GM23338 (cell line): ENCODE data around the gene SLC22A3.

Experiments
- CREB1 ChIP-seq: fragments of 250-450 bp; sonication (Bioruptor Pico); IDR thresholded peaks from 2 replicates; pipeline ENCODE4 v1.5.0; 2020; ENCODE audit warnings: low read depth, mild to moderate bottlenecking, moderate library complexity
- EZH2 ChIP-seq: fragments of 200-600 bp; sonication (generic); IDR thresholded peaks from one replicate; pipeline ENCODE4 v1.8.0; 2017; ENCODE audit warnings: antibody characterized with exemption, mild to moderate bottlenecking, low read depth; ENCODE audit not compliant: unreplicated experiment
- EZH2phosphoT487 ChIP-seq: fragments of 200-600 bp; sonication (generic); IDR thresholded peaks from one replicate; pipeline ENCODE4 v1.8.1; 2018; ENCODE audit warnings: antibody characterized with exemption; ENCODE audit not compliant: unreplicated experiment
- JUNB ChIP-seq: IDR thresholded peaks from one replicate; pipeline ENCODE4 v1.6.1; 2016; ENCODE audit warnings: antibody characterized with exemption; ENCODE audit not compliant: unreplicated experiment
- NANOG ChIP-seq: IDR thresholded peaks from 2 replicates; pipeline ENCODE4 v1.6.1; 2016; ENCODE audit warnings: antibody characterized with exemption, borderline replicate concordance
- POLR2AphosphoS5 ChIP-seq: IDR thresholded peaks from 2 replicates; pipeline ENCODE4 v1.6.1; 2016; ENCODE audit warnings: antibody characterized with exemption, low read depth
- STAT1 ChIP-seq: IDR thresholded peaks from one replicate; pipeline ENCODE4 v1.6.1; 2016; ENCODE audit warnings: antibody characterized with exemption; ENCODE audit not compliant: unreplicated experiment
- ZNF114 ChIP-seq: fragments of 250-450 bp; sonication (Bioruptor Pico); IDR thresholded peaks from 2 replicates; pipeline ENCODE4 v1.5.0; 2020; ENCODE audit warnings: mild to moderate bottlenecking, moderate library complexity
- ZNF331 ChIP-seq: fragments of 250-450 bp; sonication (Bioruptor Pico); IDR thresholded peaks from 2 replicates; pipeline ENCODE4 v1.5.0; 2020; ENCODE audit warnings: low read depth, mild to moderate bottlenecking, moderate library complexity
- TF ChIP-seq, protein P1 (sequence below), 2 experiments: fragments of 200-600 bp in 1 of 2; sonication (generic) in 1 of 2; conservative IDR thresholded peaks; 2 replicates each; pipeline versions ENCODE4 v1.5.1 to v1.6.1; 2016 to 2017; ENCODE audit warnings: antibody characterized with exemption in 2 of 2, low read depth in 2 of 2, mild to moderate bottlenecking in 2 of 2, moderate library complexity in 1 of 2
- TF ChIP-seq, protein P2 (sequence below): IDR thresholded peaks from 2 replicates; pipeline ENCODE4 v1.6.1; 2016; ENCODE audit warnings: antibody characterized with exemption
- TF ChIP-seq, protein P3 (sequence below): IDR thresholded peaks from one replicate; pipeline ENCODE4 v1.6.1; 2018; ENCODE audit warnings: antibody characterized with exemption; ENCODE audit not compliant: unreplicated experiment

DNA sequence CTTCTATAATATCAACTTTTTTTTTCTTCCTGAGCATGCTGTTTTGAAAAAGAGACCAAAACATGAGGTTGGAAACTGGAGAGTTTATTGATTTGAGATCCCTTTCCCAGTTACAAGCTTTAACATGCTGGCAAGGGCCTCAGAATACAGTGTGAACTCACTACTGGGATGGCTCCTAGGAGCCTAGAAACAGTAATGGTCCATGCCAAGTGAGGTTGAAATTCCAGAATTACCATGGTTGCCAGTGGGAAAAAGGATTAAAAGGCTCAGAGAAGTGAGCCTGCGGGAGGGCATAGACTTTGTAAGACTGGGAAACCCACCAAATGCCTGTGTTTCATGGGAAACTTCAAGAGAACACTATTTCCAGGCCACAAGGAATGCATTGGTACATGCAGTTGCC is 28.9 kb upstream of the SLC22A3 start:
- TF ChIP-seq, protein P1, sequence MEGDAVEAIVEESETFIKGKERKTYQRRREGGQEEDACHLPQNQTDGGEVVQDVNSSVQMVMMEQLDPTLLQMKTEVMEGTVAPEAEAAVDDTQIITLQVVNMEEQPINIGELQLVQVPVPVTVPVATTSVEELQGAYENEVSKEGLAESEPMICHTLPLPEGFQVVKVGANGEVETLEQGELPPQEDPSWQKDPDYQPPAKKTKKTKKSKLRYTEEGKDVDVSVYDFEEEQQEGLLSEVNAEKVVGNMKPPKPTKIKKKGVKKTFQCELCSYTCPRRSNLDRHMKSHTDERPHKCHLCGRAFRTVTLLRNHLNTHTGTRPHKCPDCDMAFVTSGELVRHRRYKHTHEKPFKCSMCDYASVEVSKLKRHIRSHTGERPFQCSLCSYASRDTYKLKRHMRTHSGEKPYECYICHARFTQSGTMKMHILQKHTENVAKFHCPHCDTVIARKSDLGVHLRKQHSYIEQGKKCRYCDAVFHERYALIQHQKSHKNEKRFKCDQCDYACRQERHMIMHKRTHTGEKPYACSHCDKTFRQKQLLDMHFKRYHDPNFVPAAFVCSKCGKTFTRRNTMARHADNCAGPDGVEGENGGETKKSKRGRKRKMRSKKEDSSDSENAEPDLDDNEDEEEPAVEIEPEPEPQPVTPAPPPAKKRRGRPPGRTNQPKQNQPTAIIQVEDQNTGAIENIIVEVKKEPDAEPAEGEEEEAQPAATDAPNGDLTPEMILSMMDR (conservative IDR thresholded peaks at IDR 0.05; ENCODE audit: low read depth in 2 of 2): no peak
- TF ChIP-seq EZH2: no peak
- TF ChIP-seq, protein P2, sequence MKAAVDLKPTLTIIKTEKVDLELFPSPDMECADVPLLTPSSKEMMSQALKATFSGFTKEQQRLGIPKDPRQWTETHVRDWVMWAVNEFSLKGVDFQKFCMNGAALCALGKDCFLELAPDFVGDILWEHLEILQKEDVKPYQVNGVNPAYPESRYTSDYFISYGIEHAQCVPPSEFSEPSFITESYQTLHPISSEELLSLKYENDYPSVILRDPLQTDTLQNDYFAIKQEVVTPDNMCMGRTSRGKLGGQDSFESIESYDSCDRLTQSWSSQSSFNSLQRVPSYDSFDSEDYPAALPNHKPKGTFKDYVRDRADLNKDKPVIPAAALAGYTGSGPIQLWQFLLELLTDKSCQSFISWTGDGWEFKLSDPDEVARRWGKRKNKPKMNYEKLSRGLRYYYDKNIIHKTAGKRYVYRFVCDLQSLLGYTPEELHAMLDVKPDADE: no peak
- TF ChIP-seq POLR2AphosphoS5: no peak
- TF ChIP-seq, protein P3, sequence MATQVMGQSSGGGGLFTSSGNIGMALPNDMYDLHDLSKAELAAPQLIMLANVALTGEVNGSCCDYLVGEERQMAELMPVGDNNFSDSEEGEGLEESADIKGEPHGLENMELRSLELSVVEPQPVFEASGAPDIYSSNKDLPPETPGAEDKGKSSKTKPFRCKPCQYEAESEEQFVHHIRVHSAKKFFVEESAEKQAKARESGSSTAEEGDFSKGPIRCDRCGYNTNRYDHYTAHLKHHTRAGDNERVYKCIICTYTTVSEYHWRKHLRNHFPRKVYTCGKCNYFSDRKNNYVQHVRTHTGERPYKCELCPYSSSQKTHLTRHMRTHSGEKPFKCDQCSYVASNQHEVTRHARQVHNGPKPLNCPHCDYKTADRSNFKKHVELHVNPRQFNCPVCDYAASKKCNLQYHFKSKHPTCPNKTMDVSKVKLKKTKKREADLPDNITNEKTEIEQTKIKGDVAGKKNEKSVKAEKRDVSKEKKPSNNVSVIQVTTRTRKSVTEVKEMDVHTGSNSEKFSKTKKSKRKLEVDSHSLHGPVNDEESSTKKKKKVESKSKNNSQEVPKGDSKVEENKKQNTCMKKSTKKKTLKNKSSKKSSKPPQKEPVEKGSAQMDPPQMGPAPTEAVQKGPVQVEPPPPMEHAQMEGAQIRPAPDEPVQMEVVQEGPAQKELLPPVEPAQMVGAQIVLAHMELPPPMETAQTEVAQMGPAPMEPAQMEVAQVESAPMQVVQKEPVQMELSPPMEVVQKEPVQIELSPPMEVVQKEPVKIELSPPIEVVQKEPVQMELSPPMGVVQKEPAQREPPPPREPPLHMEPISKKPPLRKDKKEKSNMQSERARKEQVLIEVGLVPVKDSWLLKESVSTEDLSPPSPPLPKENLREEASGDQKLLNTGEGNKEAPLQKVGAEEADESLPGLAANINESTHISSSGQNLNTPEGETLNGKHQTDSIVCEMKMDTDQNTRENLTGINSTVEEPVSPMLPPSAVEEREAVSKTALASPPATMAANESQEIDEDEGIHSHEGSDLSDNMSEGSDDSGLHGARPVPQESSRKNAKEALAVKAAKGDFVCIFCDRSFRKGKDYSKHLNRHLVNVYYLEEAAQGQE: no peak
- TF ChIP-seq JUNB: no peak
- no peak for TF ChIP-seq CREB1 (CRISPR knock-in tag)
- no peak for TF ChIP-seq EZH2phosphoT487
- no peak for TF ChIP-seq NANOG
- TF ChIP-seq STAT1: no peak
- TF ChIP-seq ZNF114: no peak
- no peak for TF ChIP-seq ZNF331
